ENCODE results near the gene CEP112. TPM values are rescaled to one million over a fixed set of nuclear protein-coding genes. Genes with fewer than 3 reads are reported as not detected.

CEP112 gene
- total RNA-seq, 1 donor from 2014 or later = 21.8 TPM

DNA sequence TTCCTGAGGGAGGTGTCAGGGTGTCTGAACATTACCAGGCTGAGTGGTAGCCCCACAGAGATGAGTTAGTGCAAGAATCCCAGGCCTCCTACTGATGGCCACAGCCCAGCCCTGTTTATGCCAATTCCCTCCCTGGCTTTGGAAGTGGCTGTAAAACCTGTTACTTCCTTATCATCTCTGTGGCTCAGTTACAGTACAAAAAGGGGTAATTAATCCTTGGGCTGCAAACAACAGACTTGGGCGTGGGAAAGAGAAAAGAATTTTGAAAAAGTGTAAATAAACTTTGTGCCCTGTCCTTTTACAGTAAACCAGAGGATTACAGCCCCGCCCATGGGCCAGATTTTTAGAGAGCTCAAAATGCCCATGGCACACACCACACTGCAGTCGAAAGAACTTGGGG, 557.4 kb downstream of the CEP112 start:
- no peaks in the 10 kb centered on the region for H3K27me3 Mint-ChIP-seq (ENCODE audit: low read depth)
- TF ChIP-seq, protein P1, sequence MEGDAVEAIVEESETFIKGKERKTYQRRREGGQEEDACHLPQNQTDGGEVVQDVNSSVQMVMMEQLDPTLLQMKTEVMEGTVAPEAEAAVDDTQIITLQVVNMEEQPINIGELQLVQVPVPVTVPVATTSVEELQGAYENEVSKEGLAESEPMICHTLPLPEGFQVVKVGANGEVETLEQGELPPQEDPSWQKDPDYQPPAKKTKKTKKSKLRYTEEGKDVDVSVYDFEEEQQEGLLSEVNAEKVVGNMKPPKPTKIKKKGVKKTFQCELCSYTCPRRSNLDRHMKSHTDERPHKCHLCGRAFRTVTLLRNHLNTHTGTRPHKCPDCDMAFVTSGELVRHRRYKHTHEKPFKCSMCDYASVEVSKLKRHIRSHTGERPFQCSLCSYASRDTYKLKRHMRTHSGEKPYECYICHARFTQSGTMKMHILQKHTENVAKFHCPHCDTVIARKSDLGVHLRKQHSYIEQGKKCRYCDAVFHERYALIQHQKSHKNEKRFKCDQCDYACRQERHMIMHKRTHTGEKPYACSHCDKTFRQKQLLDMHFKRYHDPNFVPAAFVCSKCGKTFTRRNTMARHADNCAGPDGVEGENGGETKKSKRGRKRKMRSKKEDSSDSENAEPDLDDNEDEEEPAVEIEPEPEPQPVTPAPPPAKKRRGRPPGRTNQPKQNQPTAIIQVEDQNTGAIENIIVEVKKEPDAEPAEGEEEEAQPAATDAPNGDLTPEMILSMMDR (IDR thresholded peaks at IDR 0.05) = no peak
- no peak overlapping the region for H3K27ac Mint-ChIP-seq (ENCODE audit: unreplicated experiment)
- no peaks in the 10 kb centered on the region for H3K9me3 Mint-ChIP-seq (ENCODE audit: low read depth)
- peaks cover 6% of the 10 kb centered on the region for H3K36me3 Mint-ChIP-seq (ENCODE audit: low read depth)
- no peak overlapping the region for H3K4me3 Mint-ChIP-seq (ENCODE audit: unreplicated experiment)
- no peak for DNase-seq (ENCODE audit: low spot score)
- no peaks in the 10 kb centered on the region for H3K4me1 Mint-ChIP-seq (ENCODE audit: low read depth)

DNA sequence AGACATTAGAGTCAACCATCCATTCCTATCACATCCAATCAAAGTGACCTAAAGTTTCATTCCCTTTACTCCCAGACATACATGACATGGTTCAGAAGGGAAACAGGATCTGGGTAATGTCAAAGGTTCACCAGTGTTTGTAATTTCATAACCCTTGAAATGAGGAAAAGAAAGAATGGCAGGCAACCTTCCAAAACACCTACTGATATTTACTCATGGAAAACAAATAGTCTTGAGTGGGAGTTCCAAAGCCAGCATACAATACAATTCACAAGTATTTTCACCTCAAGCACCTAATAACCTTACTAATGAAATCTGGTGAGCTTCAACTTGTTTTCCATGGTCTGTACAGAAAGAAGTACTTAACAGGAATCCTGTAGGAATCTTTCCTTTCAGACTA, 557.9 kb downstream of the CEP112 start:
- DNase-seq (ENCODE audit: low spot score) = no peak
- Mint-ChIP-seq H3K36me3 (ENCODE audit: low read depth) (peaks cover 6% of the 10 kb centered on the region), H3K27me3 (ENCODE audit: low read depth) (no peaks in the 10 kb centered on the region), H3K9me3 (ENCODE audit: low read depth) (no peaks in the 10 kb centered on the region), H3K4me1 (ENCODE audit: low read depth) (peaks cover 3% of the 10 kb centered on the region), H3K4me3 (ENCODE audit: unreplicated experiment) (no peak overlapping the region), H3K27ac (ENCODE audit: unreplicated experiment) (no peak overlapping the region)
- TF ChIP-seq, protein P1 (IDR thresholded peaks at IDR 0.05) = no peak

DNA sequence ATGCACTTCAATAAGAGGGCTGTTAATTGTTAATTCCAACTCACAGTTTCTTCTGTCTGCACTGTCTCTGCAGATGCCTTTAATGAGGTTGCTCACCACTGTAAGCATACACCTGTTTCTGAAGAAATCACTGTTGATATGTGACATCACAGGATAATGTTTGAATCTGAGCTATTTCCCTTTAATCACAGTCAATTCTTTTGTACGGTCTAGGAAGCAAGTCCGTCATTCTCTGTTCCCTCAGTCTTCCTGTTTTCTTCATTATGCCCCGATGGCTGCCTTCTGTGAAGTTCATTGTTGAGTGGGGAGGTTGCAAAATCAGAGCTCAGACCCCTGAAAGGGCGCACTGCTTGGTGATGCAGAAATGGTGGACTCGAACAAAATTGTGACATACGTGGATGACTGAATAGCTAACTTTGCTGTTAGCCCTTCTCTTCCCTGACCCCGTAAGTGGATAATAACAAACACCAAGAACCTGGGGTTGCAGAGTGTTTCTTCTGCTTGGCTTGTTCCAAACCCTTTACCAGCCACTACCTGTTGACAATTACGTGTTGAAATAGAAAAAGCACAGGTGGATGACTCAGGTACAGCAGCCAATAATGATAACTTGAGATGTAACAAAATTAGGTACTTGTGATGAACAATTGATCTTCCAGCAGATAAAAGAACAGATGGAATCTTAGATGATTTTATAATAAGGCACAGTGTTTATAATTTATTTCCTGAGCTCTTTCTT, 558.6 kb downstream of the CEP112 start:
- peaks cover 6% of the 10 kb centered on the region for H3K36me3 Mint-ChIP-seq (ENCODE audit: low read depth)
- H3K27me3 Mint-ChIP-seq (ENCODE audit: low read depth) = no peaks in the 10 kb centered on the region
- peaks cover 9% of the 10 kb centered on the region for H3K4me1 Mint-ChIP-seq (ENCODE audit: low read depth)
- no peak for DNase-seq (ENCODE audit: low spot score)
- no peaks in the 10 kb centered on the region for H3K9me3 Mint-ChIP-seq (ENCODE audit: low read depth)
- no peak overlapping the region for H3K27ac Mint-ChIP-seq (ENCODE audit: unreplicated experiment)
- TF ChIP-seq, protein P1 (IDR thresholded peaks at IDR 0.05) = no peak
- no peak overlapping the region for H3K4me3 Mint-ChIP-seq (ENCODE audit: unreplicated experiment)

DNA sequence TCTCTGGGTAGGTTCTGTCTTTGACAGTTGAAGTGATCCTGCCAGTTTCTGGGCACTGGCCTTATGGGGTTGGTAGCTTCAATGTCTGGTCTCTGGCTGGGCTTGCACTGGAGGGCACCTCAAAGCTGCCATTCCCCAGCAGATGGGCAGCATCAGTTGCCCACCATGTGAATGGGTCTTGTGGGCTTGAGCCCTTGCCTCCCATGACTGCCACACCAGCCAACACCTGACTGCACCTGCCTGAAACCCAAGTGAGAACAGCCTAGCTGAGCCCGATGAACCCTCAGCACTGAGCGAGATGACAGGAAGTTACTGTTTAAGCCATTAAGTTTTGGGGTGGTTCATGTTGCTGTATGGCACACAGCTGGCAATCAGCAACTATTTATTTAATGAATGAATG, 561.4 kb downstream of the CEP112 start:
- no peak overlapping the region for H3K4me3 Mint-ChIP-seq (ENCODE audit: unreplicated experiment)
- no peaks in the 10 kb centered on the region for H3K9me3 Mint-ChIP-seq (ENCODE audit: low read depth)
- peaks cover 21% of the 10 kb centered on the region for H3K4me1 Mint-ChIP-seq (ENCODE audit: low read depth)
- H3K36me3 Mint-ChIP-seq (ENCODE audit: low read depth) = peaks cover 3% of the 10 kb centered on the region
- DNase-seq (ENCODE audit: low spot score) = no peak
- H3K27ac Mint-ChIP-seq (ENCODE audit: unreplicated experiment) = no peak overlapping the region
- TF ChIP-seq, protein P1 (IDR thresholded peaks at IDR 0.05) = no peak
- no peaks in the 10 kb centered on the region for H3K27me3 Mint-ChIP-seq (ENCODE audit: low read depth)

DNA sequence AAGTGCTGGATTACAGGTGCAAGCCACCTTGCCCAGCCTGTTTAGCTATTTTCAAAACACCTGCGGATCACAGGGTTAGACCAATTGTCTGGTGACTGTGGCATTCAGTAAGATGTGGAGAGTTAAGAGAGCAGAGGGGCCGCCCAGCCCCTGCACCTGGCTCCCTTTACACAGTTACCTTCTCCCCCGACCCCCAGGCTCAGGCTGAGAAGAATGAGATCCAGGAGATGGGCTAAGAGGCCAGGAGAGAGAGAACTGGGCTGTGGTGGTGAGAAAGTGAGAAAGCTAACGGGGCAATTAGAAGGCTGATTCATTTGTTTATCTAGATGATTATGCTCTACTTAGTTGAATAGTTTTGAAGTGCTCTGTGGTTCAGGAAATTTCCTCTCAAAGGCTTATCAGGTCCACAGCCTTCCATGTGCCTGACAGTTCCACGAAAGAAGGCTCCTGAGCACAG, 562.7 kb downstream of the CEP112 start:
- TF ChIP-seq, protein P1 (IDR thresholded peaks at IDR 0.05) = no peak
- H3K36me3 Mint-ChIP-seq (ENCODE audit: low read depth) = no peaks in the 10 kb centered on the region
- H3K27me3 Mint-ChIP-seq (ENCODE audit: low read depth) = no peaks in the 10 kb centered on the region
- H3K27ac Mint-ChIP-seq (ENCODE audit: unreplicated experiment) = no peak overlapping the region
- no peak overlapping the region for H3K4me3 Mint-ChIP-seq (ENCODE audit: unreplicated experiment)
- peaks cover 21% of the 10 kb centered on the region for H3K4me1 Mint-ChIP-seq (ENCODE audit: low read depth)
- no peak for DNase-seq (ENCODE audit: low spot score)
- H3K9me3 Mint-ChIP-seq (ENCODE audit: low read depth) = no peaks in the 10 kb centered on the region
